Coronary artery (tissue), 2 donors: ENCODE results near the gene PLPP1.
"Not testable (repeated sequence)": the region's sequence is repeated elsewhere in the genome, so short reads cannot be mapped to it uniquely, and the experiment has no call there.

Experiments
- DNase-seq: peaks from one replicate; pipeline ENCODE4 v3.0.0-alpha.2; 2017; ENCODE audit warnings: low spot score
- H3K27ac ChIP-seq, 2 donors: fragments of 200-600 bp; sonication (generic); one replicate each; pipeline ENCODE4 v1.5.1; 2016 to 2019
- H3K4me3 ChIP-seq: fragments of 200-600 bp; sonication (generic); 2 replicates; pipeline ENCODE4 v1.5.1; 2016; ENCODE audit warnings: mild to moderate bottlenecking, moderate library complexity
- TF ChIP-seq, protein P1 (sequence below): fragments of 200-600 bp; sonication (generic); IDR thresholded peaks from one replicate; pipeline ENCODE4 v1.5.1; 2019; ENCODE audit warnings: antibody characterized with exemption

PLPP1 gene

DNA sequence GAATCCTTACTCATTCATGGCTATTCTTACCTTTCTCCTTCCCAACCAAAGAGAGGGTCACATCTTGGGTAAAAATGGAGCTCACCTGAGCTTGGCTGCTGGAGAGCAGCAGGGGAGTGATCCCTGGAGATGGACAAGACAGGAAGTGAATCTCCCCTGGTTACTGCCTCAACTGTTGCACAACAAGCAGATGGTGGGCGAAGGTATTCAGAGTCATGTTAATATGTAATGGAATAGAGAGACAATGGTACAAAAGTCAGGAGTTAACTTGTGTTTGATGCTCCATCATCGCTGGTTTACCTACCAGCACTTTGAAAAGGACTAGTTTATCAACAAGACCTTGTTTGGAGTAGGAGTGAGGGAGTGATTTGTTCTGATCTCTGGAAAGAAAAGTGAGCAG, 13.0 kb upstream of the PLPP1 start:
- DNase-seq, result no peak
- Histone ChIP-seq H3K27ac (no peak overlapping the region), H3K4me3 (no peak overlapping the region)
- TF ChIP-seq, protein P1, sequence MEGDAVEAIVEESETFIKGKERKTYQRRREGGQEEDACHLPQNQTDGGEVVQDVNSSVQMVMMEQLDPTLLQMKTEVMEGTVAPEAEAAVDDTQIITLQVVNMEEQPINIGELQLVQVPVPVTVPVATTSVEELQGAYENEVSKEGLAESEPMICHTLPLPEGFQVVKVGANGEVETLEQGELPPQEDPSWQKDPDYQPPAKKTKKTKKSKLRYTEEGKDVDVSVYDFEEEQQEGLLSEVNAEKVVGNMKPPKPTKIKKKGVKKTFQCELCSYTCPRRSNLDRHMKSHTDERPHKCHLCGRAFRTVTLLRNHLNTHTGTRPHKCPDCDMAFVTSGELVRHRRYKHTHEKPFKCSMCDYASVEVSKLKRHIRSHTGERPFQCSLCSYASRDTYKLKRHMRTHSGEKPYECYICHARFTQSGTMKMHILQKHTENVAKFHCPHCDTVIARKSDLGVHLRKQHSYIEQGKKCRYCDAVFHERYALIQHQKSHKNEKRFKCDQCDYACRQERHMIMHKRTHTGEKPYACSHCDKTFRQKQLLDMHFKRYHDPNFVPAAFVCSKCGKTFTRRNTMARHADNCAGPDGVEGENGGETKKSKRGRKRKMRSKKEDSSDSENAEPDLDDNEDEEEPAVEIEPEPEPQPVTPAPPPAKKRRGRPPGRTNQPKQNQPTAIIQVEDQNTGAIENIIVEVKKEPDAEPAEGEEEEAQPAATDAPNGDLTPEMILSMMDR, result no peak

DNA sequence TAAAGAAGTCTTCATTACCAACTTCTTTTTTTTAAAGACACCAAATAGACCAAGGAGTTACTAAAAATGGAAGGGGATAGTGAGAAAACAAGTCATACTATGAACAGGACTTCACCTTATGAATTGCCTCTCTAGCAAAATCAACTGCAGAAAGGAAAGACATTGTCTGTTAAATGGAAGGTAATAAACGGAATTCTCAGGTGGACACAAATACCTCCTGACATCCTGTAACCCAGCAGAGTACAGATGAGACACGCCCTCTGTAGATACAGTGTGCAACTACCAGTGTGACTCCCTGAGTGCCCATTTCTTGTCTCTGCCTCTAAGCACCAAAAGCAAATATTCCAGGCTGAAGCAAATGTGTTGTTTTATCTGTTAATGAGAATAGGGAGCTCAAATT, 12.2 kb upstream of the PLPP1 start:
- no peak for DNase-seq
- Histone ChIP-seq H3K27ac (no peak overlapping the region), H3K4me3 (no peak overlapping the region)
- TF ChIP-seq, protein P1, result no peak

DNA sequence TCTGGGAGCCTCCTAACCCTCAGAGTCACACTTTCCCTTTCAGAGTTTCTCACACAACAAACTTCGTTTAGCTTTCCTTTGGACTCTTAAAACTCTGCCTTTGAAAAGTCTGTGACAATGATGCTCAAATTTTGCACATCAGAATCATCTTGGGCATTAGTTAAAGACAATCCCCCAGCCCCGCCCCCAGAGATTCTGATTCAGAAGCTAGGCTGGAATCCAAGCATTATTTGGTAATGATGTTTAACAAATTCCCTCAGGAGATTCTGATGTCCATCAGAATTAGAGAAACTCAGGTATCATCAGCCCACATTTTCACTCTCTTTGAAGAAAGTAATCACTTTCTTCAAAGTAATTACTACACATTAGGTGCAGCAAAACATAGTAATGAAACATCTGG, 9.6 kb upstream of the PLPP1 start:
- DNase-seq, result no peak
- TF ChIP-seq, protein P1, result no peak

DNA sequence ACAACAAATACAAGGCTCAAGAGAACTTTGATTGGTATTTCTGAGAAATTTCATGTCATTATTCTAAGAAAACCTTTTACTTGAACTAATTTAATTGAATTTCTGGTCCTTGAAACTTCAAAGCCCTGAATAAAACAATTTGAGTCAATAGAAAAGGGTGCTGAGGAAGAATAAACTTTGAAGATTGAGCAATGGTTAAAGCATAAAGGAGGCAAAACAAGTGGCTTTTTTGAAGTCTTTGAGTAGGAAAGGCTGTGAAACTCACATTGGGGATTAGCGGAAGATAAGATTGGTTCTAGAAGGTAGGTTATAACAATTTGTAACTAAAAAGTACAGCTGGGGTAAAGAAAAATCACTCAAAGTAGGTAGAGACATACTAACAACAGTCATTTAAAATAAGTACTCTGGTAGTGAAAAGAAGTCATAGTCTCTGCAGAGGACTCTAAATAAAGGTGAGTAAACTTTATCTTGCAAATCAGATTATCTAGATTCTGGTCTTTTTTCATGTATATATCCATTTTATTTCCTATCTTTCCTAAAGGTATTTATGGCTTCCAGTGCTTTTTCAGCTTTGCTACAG, 6.4 kb upstream of the PLPP1 start:
- Histone ChIP-seq H3K4me3 (no peak overlapping the region), H3K27ac (no peak overlapping the region)
- TF ChIP-seq, protein P1, result no peak
- DNase-seq, result no peak

More for the DNA sequence above, 9.6 kb upstream of the PLPP1 start:
- H3K27ac ChIP-seq, result no peak overlapping the region
- no peak overlapping the region for H3K4me3 ChIP-seq

DNA sequence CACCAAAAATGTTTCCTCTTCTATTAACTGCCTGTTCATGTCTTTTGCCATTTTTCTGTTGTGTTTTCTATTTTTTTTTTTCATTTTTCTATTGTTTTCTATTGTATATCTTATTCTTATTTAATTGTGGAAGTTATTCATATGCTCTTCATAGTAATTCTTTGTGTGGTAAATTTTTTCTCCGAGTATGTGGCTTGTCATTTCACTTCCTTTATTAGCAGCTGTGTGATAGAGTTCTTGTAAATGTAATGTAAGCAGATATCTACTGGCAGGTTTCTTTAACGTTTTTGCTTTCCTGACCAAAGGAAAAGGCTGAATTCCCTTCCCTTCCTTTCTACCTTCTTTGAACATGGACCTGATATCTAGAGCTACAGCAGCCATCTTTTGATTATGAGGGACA, 5.8 kb upstream of the PLPP1 start:
- H3K4me3 ChIP-seq, result no peak overlapping the region
- DNase-seq, result no peak
- no peak overlapping the region for H3K27ac ChIP-seq
- TF ChIP-seq, protein P1, result no peak

DNA sequence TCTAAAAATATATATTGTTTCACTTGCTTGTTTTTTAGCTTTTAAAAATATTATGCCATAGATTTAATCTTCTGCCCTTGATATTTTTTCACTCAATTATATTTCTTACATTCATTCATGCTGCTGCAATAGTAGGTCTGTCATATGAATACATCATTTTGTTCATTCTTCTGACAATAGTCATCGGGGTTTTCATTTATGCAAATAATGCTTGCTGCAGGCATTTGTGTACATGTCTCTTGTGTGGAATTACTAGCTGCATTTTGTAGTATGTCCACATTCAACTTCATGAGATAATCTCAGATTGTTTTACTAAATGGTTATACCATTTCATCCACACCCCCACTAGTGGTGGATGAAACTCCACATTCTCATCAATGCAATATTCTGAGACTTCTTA, 5.3 kb upstream of the PLPP1 start:
- DNase-seq, result no peak
- TF ChIP-seq, protein P1, result no peak
- Histone ChIP-seq H3K27ac (no peak overlapping the region), H3K4me3 (no peak overlapping the region)

DNA sequence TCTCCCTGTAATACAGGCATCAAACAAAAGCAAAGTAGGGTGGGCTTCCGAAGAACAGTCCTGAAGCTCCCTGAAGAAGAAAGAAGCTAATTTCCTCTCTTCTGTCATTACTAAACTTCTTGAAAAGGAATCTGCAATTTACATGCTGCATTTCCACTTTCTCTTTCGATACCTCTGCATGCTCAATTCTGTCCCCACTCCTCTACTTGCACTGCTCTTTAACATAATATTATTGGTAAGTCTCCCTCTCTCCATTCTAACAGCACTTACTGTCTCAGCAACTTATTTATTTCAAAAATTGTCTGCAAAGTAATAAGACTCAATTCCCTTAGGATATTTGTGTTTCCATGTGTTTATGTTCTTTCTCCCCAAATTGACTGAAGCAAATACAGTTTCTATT, 3.9 kb upstream of the PLPP1 start:
- Histone ChIP-seq H3K4me3 (no peak overlapping the region), H3K27ac (no peak overlapping the region)
- TF ChIP-seq, protein P1, result no peak
- DNase-seq, result no peak

DNA sequence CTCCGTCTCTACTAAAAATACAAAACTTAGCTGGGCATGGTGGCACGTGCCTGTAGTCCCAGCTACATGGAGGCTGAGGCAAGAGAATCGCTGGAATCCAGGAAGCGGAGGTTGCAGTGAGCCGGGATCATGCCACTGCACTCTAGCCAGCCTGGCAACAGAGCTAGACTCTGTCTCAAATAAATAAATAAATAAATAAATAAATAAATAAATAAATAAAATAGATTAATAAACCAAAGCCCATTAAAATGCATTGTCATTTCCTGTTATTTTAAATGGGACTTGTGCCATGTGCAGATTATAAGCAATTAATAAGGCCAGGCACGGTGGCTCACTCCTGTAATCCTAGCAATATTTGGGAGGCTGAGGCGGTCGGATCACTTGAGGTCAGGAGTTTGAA, 2.6 kb upstream of the PLPP1 start:
- H3K27ac ChIP-seq, DNase-seq, H3K4me3 ChIP-seq: not testable (repeated sequence)
